ENCODE data around the gene SNX3.

- no peak for TF ChIP-seq CTCF (IDR thresholded peaks at IDR 0.05)
- no peak for TF ChIP-seq POLR2A (IDR thresholded peaks at IDR 0.05)
Observed at GRCh38 chr6:108165714-108166663, 94.9 kb downstream of the SNX3 start, which contains the start of gene NR2E1.

Measured in esophagus squamous epithelium (tissue), 4 donors.